HepG2 (cell line): ENCODE results near the gene G6PC3. TPM values are rescaled to one million over a fixed set of nuclear protein-coding genes. Genes with fewer than 3 reads are reported as not detected.

Experiments used
- ATAC-seq: fragments of 200-7000 bp; cut with Tn5 transposase; 3 replicates; pipeline ENCODE4 v1.9.1; 2020; ENCODE audit warnings: mild to moderate bottlenecking, moderate library complexity
- BruUV-seq: library from RNA; stranded (reverse); fragments of 400-500 nt; replicated peaks from 2 replicates; lab custom pipeline; 2021; lab: Mats Ljungman, UMichigan
- CTCF ChIA-PET: fragments of 300-600 bp; formaldehyde crosslinking; extraction: SDS; loops from one replicate; lab custom pipeline; 2021; ENCODE audit warnings: low total read pairs, inconsistent platforms, low intra/inter-chr PET ratio; lab: Yijun Ruan, JAX
- POLR2A ChIA-PET: fragments of 350-600 bp; sonication (Branson Sonifier 250); formaldehyde crosslinking; loops from one replicate; lab custom pipeline; 2020; ENCODE audit warnings: antibody characterized with exemption, inconsistent platforms; lab: Yijun Ruan, JAX
- DNase-seq: peaks from one replicate; pipeline ENCODE4 v3.0.0-alpha.2; 2015; ENCODE audit warnings: low spot score
- FAIRE-seq: peaks from 3 replicates; lab custom pipeline; 2011; peaks lifted over from hg19 to GRCh38; lab: Jason Lieb, UNC
- H2AFZ ChIP-seq: one replicate; pipeline ENCODE4 v1.6.1; 2011; ENCODE audit warnings: low read length, inconsistent platforms
- H3K27ac ChIP-seq: fragments of 300-600 bp; 3 replicates; pipeline ENCODE4 v1.8.0; 2011; ENCODE audit warnings: mixed run types, mild to moderate bottlenecking, mixed read lengths, low read length, inconsistent platforms; ENCODE audit not compliant: insufficient read depth; ENCODE audit errors: extremely low read length
- H3K27me3 ChIP-seq, 2 experiments: fragments of 200-600 bp in 1 of 2; 2 replicates in 1 of 2; 3 replicates in 1 of 2; pipeline versions ENCODE4 v1.6.0 to v1.8.0; 2011; ENCODE audit warnings: low read length in 2 of 2, mild to moderate bottlenecking in 2 of 2, moderate library complexity in 2 of 2, inconsistent platforms in 1 of 2; ENCODE audit not compliant: insufficient read depth in 2 of 2, control insufficient read depth in 1 of 2
- H3K36me3 ChIP-seq, 2 experiments: fragments of 200-600 bp in 1 of 2; replicated peaks in 1 of 2; 2 replicates in 1 of 2; 3 replicates in 1 of 2; pipeline versions ENCODE4 v1.5.1 to v1.8.0; 2011; ENCODE audit warnings: low read length in 2 of 2, inconsistent platforms in 1 of 2; ENCODE audit not compliant: insufficient read depth in 2 of 2, control insufficient read depth in 1 of 2
- H3K4me1 ChIP-seq: 2 replicates; pipeline ENCODE4 v1.5.1; 2012; ENCODE audit warnings: low read length, inconsistent platforms; ENCODE audit not compliant: insufficient read depth
- H3K4me2 ChIP-seq: 2 replicates; pipeline ENCODE4 v1.6.0; 2011; ENCODE audit warnings: low read depth, low read length, inconsistent platforms
- H3K4me3 ChIP-seq, 3 experiments: fragments of 200-600 bp in 1 of 3; sonication (generic), shearing (Covaris generic) in 1 of 3; replicated peaks in 1 of 3; 2 replicates each; pipeline ENCODE4 v1.5.1; 2011 to 2016; ENCODE audit warnings: low read length in 3 of 3, inconsistent platforms in 2 of 3, low read depth in 2 of 3, mild to moderate bottlenecking in 2 of 3, control low read depth in 1 of 3, mixed read lengths in 1 of 3; ENCODE audit not compliant: insufficient read depth in 1 of 3
- H3K79me2 ChIP-seq: one replicate; pipeline ENCODE4 v1.6.1; 2011; ENCODE audit warnings: low read length, inconsistent platforms; ENCODE audit not compliant: insufficient read depth
- H3K9ac ChIP-seq: 2 replicates; pipeline ENCODE4 v1.6.0; 2011; ENCODE audit warnings: mild to moderate bottlenecking, low read depth, low read length, inconsistent platforms; ENCODE audit not compliant: insufficient read depth
- H3K9me3 ChIP-seq: 2 replicates; pipeline ENCODE4 v1.5.1; 2012; ENCODE audit warnings: mild to moderate bottlenecking, low read length
- H4K20me1 ChIP-seq: 2 replicates; pipeline ENCODE4 v1.6.0; 2011; ENCODE audit warnings: inconsistent platforms, mild to moderate bottlenecking, low read length, moderate library complexity; ENCODE audit not compliant: insufficient read depth
- ARHGAP35 ChIP-seq: sonication (generic); formaldehyde crosslinking; IDR thresholded peaks from 2 replicates; pipeline ENCODE4 v1.9.0; 2022; ENCODE audit warnings: mild to moderate bottlenecking, inconsistent platforms, moderate library complexity, missing genetic modification reagents, borderline replicate concordance
- ARID4A ChIP-seq: sonication (generic); formaldehyde crosslinking; IDR thresholded peaks from 2 replicates; pipeline ENCODE4 v1.5.0; 2020; ENCODE audit warnings: mild to moderate bottlenecking, missing genetic modification reagents, borderline replicate concordance
- EZH2 ChIP-seq: conservative IDR thresholded peaks from 2 replicates; pipeline ENCODE4 v1.6.1; 2012; ENCODE audit warnings: mild to moderate bottlenecking, low read depth, low read length, moderate library complexity
- FOXP1 ChIP-seq, 2 experiments: fragments of 450-650 bp in 1 of 2; IDR thresholded peaks; 2 replicates each; pipeline ENCODE4 v1.6.1; 2017 to 2018; ENCODE audit warnings: antibody characterized with exemption in 1 of 2
- GMEB1 ChIP-seq: sonication (generic); formaldehyde crosslinking; IDR thresholded peaks from 2 replicates; pipeline ENCODE4 v1.5.1; 2020; ENCODE audit warnings: missing genetic modification reagents, mild to moderate bottlenecking, borderline replicate concordance
- HDAC6 ChIP-seq: fragments of 200-600 bp; sonication (generic); IDR thresholded peaks from 2 replicates; pipeline ENCODE4 v1.7.0; 2017; ENCODE audit warnings: mild to moderate bottlenecking, antibody characterized with exemption, low read length, low read depth
- IKZF1 ChIP-seq: fragments of 450-650 bp; IDR thresholded peaks from 2 replicates; pipeline ENCODE4 v1.7.1; 2016
- NFYB ChIP-seq: sonication (generic); formaldehyde crosslinking; IDR thresholded peaks from 2 replicates; pipeline ENCODE4 v1.4.0; 2020; ENCODE audit warnings: missing genetic modification reagents
- SNRNP70 ChIP-seq: fragments of 200-400 bp; formaldehyde crosslinking; IDR thresholded peaks from 2 replicates; pipeline ENCODE4 v1.6.1; 2017; ENCODE audit warnings: mild to moderate bottlenecking, low read depth, low read length, moderate library complexity
- THAP9 ChIP-seq: sonication (generic); formaldehyde crosslinking; IDR thresholded peaks from 2 replicates; pipeline ENCODE4; 2020; ENCODE audit warnings: missing genetic modification reagents, mild to moderate bottlenecking, borderline replicate concordance
- ZBTB7A ChIP-seq: sonication (generic); formaldehyde crosslinking; IDR thresholded peaks from 2 replicates; pipeline ENCODE4 v1.8.0; 2022; ENCODE audit warnings: mild to moderate bottlenecking, missing genetic modification reagents
- ZNF296 ChIP-seq: sonication (generic); formaldehyde crosslinking; conservative IDR thresholded peaks from 2 replicates; pipeline ENCODE4 v1.5.0; 2020; ENCODE audit warnings: mild to moderate bottlenecking, missing genetic modification reagents
- ZNF709 ChIP-seq: sonication (generic); formaldehyde crosslinking; IDR thresholded peaks from 2 replicates; pipeline ENCODE4 v1.5.0; 2020; ENCODE audit warnings: mild to moderate bottlenecking, missing genetic modification reagents
- ZNF768 ChIP-seq: sonication (generic); formaldehyde crosslinking; IDR thresholded peaks from 2 replicates; pipeline ENCODE4 v1.4.0; 2020; ENCODE audit warnings: missing genetic modification reagents
- ZNF782 ChIP-seq: sonication (generic); formaldehyde crosslinking; IDR thresholded peaks from 2 replicates; pipeline ENCODE4 v1.4.0; 2020; ENCODE audit warnings: missing genetic modification reagents, mild to moderate bottlenecking, borderline replicate concordance
- ZSCAN25 ChIP-seq: sonication (generic); formaldehyde crosslinking; IDR thresholded peaks from 2 replicates; pipeline ENCODE4 v1.8.0; 2022; ENCODE audit warnings: mild to moderate bottlenecking, missing genetic modification reagents
- WGBS: methylation state at CpG from one replicate; pipeline ENCODE4 v1.1.6; 2017; ENCODE audit warnings: low lambda C conversion rate; 5-methylcytosine and 5-hydroxymethylcytosine counted together
- in situ Hi-C: cut with HindIII; loops from 2 replicates; pipeline ENCODE4 v1.10.0; 2017; ENCODE audit warnings: low pct_unique_long_range_greater_than_20kb; ENCODE audit not compliant: extremely low pct_ligation_motif_present
- intact Hi-C: fragments of 100-400 bp; cut with micrococcal nuclease; formaldehyde crosslinking; loops from one replicate; pipeline ENCODE4 v1.10.0; 2022; ENCODE audit not compliant: unreplicated experiment
- polyA plus RNA-seq, 8 experiments: library from polyadenylated mRNA; depleted of rRNA in 3 of 8; stranded (reverse) in 7 of 8; unstranded in 1 of 8; fragments of >200 nt; fragmentation: Illumina TruSeq in 4 of 8; extraction: Trizol in 4 of 8; gene quantifications; 2 replicates each; pipeline versions ENCODE4 v1.2.1 to v1.2.3, GENCODE V29; 2011 to 2016; ENCODE audit warnings: low read depth in 4 of 8, missing spikeins in 1 of 8, mixed read lengths in 1 of 8; ENCODE audit not compliant: insufficient read depth in 1 of 8
- total RNA-seq, 5 experiments: library from RNA; depleted of rRNA; stranded (reverse); fragments of >200 nt; fragmentation: Illumina TruSeq; extraction: Trizol; gene quantifications; 2 replicates each; pipeline ENCODE4 v1.2.3, GENCODE V29; 2016; ENCODE audit warnings: low read depth in 1 of 5

G6PC3 gene
- total and polyA plus RNA-seq, 2 of the 13 experiments (the other 11 are each of a cell fraction or from before 2014, with no cell fraction given): 38.5 to 75.8 TPM

GRCh38 chr17:44043272-44043696 lies 27.3 kb upstream of the G6PC3 start:
- Histone ChIP-seq H3K4me3 (no peak overlapping the region), H4K20me1 (peaks cover 25% of the 10 kb centered on the region), H3K9ac (no peak overlapping the region), H3K27me3 (no peaks in the 10 kb centered on the region), H3K4me1 (peaks cover 19% of the 10 kb centered on the region), H3K27ac (no peak overlapping the region), H3K79me2 (peaks cover 59% of the 10 kb centered on the region), H3K9me3 (no peaks in the 10 kb centered on the region), H2AFZ (no peak overlapping the region), H3K4me2 (no peak overlapping the region), H3K36me3 (peaks cover 20 to 56% of the 10 kb centered on the region in 2 experiments)
- no TSS peak for BruUV-seq
- in situ Hi-C loops: loop anchor here (10.0 kb wide), 1 partner anchor 98 kb away; the partner anchor contains the start of gene PPY
- POLR2A ChIA-PET: interaction anchor here (0.7 to 2.6 kb wide), 2 partner anchors 23 to 105 kb away, joined by 4 to 8 read pairs; partner anchors contain the start of gene LSM12
- ATAC-seq (no peak), DNase-seq (no peak), FAIRE-seq (no peak)
- intact Hi-C loops: no loop called here
- CTCF ChIA-PET: no interaction called here
- 97% methylated on average over 4 of the region's 4 CpGs for WGBS
- no peak for TF ChIP-seq IKZF1
- TF ChIP-seq NFYB (CRISPR knock-in tag): no peak
- no peak for TF ChIP-seq ZNF709 (CRISPR knock-in tag)
- no peak for TF ChIP-seq THAP9
- TF ChIP-seq ARHGAP35: no peak
- no peak for TF ChIP-seq EZH2
- no peak for TF ChIP-seq ZNF296 (CRISPR knock-in tag)
- no peak for TF ChIP-seq ARID4A (CRISPR knock-in tag)
- TF ChIP-seq FOXP1 (IDR thresholded peaks at IDR 0.05): no peak
- no peak for TF ChIP-seq FOXP1 (CRISPR knock-in tag; IDR thresholded peaks at IDR 0.05)
- TF ChIP-seq ZNF768 (CRISPR knock-in tag): no peak
- TF ChIP-seq ZSCAN25: no peak
- no peak for TF ChIP-seq GMEB1 (CRISPR knock-in tag)
- no peak for TF ChIP-seq HDAC6
- TF ChIP-seq ZNF782: no peak
- TF ChIP-seq SNRNP70: no peak
- TF ChIP-seq ZBTB7A: no peak
